ENCODE results near the gene RBMS1. TPM values are rescaled to one million over a fixed set of nuclear protein-coding genes. Genes with fewer than 3 reads are reported as not detected.

Gene RBMS1
- polyA plus RNA-seq, 2 of the 4 experiments (the other 2 are of a cell fraction), result 51.9 to 108 TPM

DNA sequence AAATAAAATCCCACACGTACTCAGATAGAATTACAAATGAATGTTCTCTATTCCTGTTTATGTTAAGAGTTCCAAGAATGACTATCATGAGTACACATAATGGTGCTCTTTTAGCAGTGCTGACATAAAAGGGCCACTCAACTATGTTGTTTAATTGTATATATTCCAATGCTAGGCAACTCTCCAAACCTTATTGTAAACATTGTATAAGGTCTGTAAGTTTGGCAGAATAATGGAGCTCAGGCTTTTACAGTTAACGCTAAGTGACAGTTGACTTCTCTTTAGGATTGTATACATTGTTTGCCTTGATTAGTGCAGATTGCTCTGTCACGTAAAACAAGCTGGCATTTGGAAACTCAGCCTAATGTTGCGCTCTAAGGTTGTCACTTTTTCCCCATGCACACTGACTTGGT is 20.8 kb downstream of the RBMS1 start (continued):
- TF ChIP-seq, protein P1, sequence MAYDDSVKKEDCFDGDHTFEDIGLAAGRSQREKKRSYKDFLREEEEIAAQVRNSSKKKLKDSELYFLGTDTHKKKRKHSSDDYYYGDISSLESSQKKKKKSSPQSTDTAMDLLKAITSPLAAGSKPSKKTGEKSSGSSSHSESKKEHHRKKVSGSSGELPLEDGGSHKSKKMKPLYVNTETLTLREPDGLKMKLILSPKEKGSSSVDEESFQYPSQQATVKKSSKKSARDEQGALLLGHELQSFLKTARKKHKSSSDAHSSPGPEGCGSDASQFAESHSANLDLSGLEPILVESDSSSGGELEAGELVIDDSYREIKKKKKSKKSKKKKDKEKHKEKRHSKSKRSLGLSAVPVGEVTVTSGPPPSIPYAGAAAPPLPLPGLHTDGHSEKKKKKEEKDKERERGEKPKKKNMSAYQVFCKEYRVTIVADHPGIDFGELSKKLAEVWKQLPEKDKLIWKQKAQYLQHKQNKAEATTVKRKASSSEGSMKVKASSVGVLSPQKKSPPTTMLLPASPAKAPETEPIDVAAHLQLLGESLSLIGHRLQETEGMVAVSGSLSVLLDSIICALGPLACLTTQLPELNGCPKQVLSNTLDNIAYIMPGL (CRISPR knock-in tag; IDR thresholded peaks at IDR 0.05; ENCODE audit: borderline replicate concordance), result no peak
- TF ChIP-seq MAZ (IDR thresholded peaks at IDR 0.05; ENCODE audit: borderline replicate concordance, low read depth, low read length), result no peak
- TF ChIP-seq RARB (CRISPR knock-in tag; IDR thresholded peaks at IDR 0.05), result no peak
- no peak for TF ChIP-seq EHMT2 (IDR thresholded peaks at IDR 0.05; ENCODE audit: low read depth)
- no peak for TF ChIP-seq FOXS1 (CRISPR knock-in tag; IDR thresholded peaks at IDR 0.05)
- no peak for TF ChIP-seq HOXA7 (CRISPR knock-in tag; IDR thresholded peaks at IDR 0.05)
- no peak for TF ChIP-seq PBX3 (IDR thresholded peaks at IDR 0.05)
- TF ChIP-seq NR3C1 (IDR thresholded peaks at IDR 0.05), result no peak

DNA sequence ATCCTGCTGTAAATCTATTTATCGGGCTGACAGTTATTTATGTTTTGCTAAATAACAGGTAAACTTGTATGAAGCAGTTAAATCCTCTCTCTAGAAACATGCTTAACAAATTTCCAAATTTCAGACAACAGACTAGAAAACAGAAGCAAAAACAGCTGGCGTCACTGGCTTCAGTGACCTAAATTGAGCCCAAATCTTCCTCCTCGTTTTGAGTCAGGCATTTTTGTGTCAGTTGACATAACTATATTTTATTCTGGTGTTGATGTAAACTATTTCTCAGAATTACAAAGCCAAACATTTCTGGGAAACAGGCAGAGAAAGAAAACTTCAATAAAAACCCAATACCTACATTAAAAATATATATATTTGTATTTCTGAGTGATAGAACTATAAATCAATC is 21.7 kb downstream of the RBMS1 start:
- ATAC-seq (no peak), FAIRE-seq (no peak), DNase-seq (ENCODE audit: low read depth in 1 of 2, low spot score in 1 of 2) (no peak)
- Histone ChIP-seq H3K27ac (no peak overlapping the region), H3K9me3 (no peaks in the 10 kb centered on the region), H3K4me3 (no peak overlapping the region), H3K4me2 (no peak overlapping the region), H3K4me1 (peaks cover 33% of the 10 kb centered on the region)
- 87% methylated on average over 3 of the region's 3 CpGs for WGBS (ENCODE audit: missing lambda C conversion rate)
- POLR2A ChIA-PET, result no interaction called here
- no peak for TF ChIP-seq CBX2 (IDR thresholded peaks at IDR 0.05; ENCODE audit: borderline replicate concordance, low read depth)
- TF ChIP-seq HOXB13 (CRISPR knock-in tag; IDR thresholded peaks at IDR 0.05; ENCODE audit: low read depth), result no peak
- no peak for TF ChIP-seq PHF8 (IDR thresholded peaks at IDR 0.05; ENCODE audit: borderline replicate concordance, low read depth)
- CTCF ChIA-PET, result no interaction called here

DNA sequence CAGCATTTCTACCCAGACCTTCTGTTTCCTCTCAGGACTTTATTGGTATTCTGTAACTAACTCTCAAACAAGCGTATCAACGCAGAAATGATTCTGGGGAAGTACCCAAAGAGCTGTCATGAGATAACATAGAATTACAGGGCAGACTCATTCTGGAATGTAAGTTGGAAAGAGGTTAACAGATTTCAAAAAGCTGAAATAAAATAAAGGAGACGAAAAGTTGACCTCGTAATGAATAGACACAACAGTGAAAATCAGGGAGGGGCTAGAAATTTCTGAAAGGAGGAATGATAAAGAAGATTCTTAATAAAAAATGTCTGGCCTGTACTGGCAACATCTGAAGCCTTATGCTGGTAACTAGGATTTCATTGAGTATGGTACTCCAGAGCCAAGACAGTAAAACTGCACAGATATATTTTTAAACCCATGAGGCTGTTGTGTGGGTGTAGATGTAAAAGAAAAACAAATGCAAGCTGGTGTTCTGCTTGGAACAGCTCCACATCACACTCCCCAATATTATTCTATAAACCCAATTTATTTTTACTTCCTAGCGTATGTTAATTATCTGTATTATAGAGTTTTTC is 23.9 kb downstream of the RBMS1 start:
- Histone ChIP-seq H3K4me2 (no peak overlapping the region), H3K4me3 (no peak overlapping the region), H3K9me3 (no peaks in the 10 kb centered on the region), H3K27ac (no peak overlapping the region), H3K4me1 (peaks cover 26% of the 10 kb centered on the region)
- CTCF ChIA-PET, result interaction anchor here (2.5 kb wide), 1 partner anchor 10 kb away, joined by 5 read pairs; no protein-coding TSS in a partner anchor
- FAIRE-seq (no peak), ATAC-seq (no peak), DNase-seq (ENCODE audit: low read depth in 1 of 2, low spot score in 1 of 2) (no peak)
- WGBS (ENCODE audit: missing lambda C conversion rate), result 93% methylated on average over 5 of the region's 5 CpGs
- POLR2A ChIA-PET, result no interaction called here
- no peak for TF ChIP-seq BHLHE40 (IDR thresholded peaks at IDR 0.05; ENCODE audit: low read depth, low read length)
- TF ChIP-seq JUN (IDR thresholded peaks at IDR 0.05), result no peak
- no peak for TF ChIP-seq NR3C1 (IDR thresholded peaks at IDR 0.05)
- TF ChIP-seq, protein P2, sequence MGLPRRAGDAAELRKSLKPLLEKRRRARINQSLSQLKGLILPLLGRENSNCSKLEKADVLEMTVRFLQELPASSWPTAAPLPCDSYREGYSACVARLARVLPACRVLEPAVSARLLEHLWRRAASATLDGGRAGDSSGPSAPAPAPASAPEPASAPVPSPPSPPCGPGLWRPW (IDR thresholded peaks at IDR 0.05), result no peak
- TF ChIP-seq POLR2AphosphoS2 (conservative IDR thresholded peaks at IDR 0.05; ENCODE audit: low read length), result no peak
- TF ChIP-seq RARB (CRISPR knock-in tag; IDR thresholded peaks at IDR 0.05), result no peak
- TF ChIP-seq MYC (IDR thresholded peaks at IDR 0.05; ENCODE audit: borderline replicate concordance, low read length), result no peak
- TF ChIP-seq ZNF302 (CRISPR knock-in tag; IDR thresholded peaks at IDR 0.05), result no peak
- no peak for TF ChIP-seq HEYL (CRISPR knock-in tag; IDR thresholded peaks at IDR 0.05)
- TF ChIP-seq, protein P3, sequence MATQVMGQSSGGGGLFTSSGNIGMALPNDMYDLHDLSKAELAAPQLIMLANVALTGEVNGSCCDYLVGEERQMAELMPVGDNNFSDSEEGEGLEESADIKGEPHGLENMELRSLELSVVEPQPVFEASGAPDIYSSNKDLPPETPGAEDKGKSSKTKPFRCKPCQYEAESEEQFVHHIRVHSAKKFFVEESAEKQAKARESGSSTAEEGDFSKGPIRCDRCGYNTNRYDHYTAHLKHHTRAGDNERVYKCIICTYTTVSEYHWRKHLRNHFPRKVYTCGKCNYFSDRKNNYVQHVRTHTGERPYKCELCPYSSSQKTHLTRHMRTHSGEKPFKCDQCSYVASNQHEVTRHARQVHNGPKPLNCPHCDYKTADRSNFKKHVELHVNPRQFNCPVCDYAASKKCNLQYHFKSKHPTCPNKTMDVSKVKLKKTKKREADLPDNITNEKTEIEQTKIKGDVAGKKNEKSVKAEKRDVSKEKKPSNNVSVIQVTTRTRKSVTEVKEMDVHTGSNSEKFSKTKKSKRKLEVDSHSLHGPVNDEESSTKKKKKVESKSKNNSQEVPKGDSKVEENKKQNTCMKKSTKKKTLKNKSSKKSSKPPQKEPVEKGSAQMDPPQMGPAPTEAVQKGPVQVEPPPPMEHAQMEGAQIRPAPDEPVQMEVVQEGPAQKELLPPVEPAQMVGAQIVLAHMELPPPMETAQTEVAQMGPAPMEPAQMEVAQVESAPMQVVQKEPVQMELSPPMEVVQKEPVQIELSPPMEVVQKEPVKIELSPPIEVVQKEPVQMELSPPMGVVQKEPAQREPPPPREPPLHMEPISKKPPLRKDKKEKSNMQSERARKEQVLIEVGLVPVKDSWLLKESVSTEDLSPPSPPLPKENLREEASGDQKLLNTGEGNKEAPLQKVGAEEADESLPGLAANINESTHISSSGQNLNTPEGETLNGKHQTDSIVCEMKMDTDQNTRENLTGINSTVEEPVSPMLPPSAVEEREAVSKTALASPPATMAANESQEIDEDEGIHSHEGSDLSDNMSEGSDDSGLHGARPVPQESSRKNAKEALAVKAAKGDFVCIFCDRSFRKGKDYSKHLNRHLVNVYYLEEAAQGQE (IDR thresholded peaks at IDR 0.05), result no peak
- TF ChIP-seq CBX8 (IDR thresholded peaks at IDR 0.05), result no peak
- no peak for TF ChIP-seq EHF (CRISPR knock-in tag; IDR thresholded peaks at IDR 0.05)
- no peak for TF ChIP-seq TFCP2L1 (CRISPR knock-in tag; IDR thresholded peaks at IDR 0.05)
- no peak for TF ChIP-seq FOXS1 (CRISPR knock-in tag; IDR thresholded peaks at IDR 0.05)
- TF ChIP-seq MAZ (IDR thresholded peaks at IDR 0.05; ENCODE audit: borderline replicate concordance, low read depth, low read length), result no peak
- TF ChIP-seq GATA3 (IDR thresholded peaks at IDR 0.05; ENCODE audit: borderline replicate concordance), result no peak
- TF ChIP-seq RFX5 (IDR thresholded peaks at IDR 0.05), result no peak
- no peak for TF ChIP-seq POLR2A (IDR thresholded peaks at IDR 0.05; ENCODE audit: low read length)
- TF ChIP-seq RCOR1 (IDR thresholded peaks at IDR 0.05; ENCODE audit: low read depth, low read length), result no peak
